GM19463 (cell line): ENCODE results near the gene BFSP2.
"Not testable (repeated sequence)": the region's sequence is repeated elsewhere in the genome, so short reads cannot be mapped to it uniquely, and the experiment has no call there.

Experiments used
- ATAC-seq: cut with Tn5 transposase; IDR thresholded peaks from one replicate; pipeline ENCODE4 v1.9.1; 2021; ENCODE audit warnings: mild to moderate bottlenecking, moderate library complexity; ENCODE audit not compliant: unreplicated experiment

Gene BFSP2

DNA sequence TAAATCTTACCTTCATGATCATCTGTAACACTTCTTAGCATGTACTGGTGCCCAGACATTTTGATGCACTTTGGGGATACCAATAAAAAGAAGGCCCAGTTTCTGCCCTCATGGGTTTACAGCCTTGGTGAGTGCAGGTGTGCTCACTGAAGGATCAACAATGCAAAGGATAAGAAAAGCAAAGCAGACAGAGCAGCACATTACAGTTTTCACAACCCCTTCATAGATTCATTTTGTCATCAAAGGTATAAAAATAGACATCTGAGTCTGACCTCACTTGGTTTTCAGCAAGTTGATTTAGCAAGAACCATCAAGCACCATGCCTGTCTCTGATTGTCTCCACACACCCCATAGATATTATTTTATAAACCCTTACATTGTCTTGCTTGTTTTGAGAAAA lies 77.6 kb downstream of the BFSP2 start:
- ATAC-seq: no peak

- no peak for ATAC-seq
Observed at GRCh38 chr3:133478624-133479023, 78.8 kb downstream of the BFSP2 start.

DNA sequence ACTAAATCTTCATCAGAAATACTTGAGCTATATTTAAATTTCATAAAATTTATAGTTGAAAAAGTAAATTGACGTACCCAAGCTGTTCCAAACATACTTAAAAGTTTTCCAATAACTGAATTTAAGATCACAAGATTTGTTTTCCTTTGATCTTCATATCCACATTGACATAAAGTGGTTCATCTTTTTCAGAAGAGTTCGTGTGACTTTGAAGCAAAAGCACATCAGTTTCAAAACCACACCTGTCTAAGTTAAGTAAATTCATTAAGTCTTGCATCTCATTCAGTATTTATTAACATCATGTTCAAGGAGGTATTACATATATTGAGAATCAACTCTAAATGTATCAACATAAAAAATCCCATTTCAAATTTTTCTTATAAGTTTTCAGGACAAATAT lies 79.5 kb downstream of the BFSP2 start:
- ATAC-seq: no peak

GRCh38 chr3:133479895-133480669 lies 80.2 kb downstream of the BFSP2 start:
- peak; percentile 29 for ATAC-seq

GRCh38 chr3:133482474-133482873 lies 82.6 kb downstream of the BFSP2 start:
- not testable (repeated sequence) for ATAC-seq

DNA sequence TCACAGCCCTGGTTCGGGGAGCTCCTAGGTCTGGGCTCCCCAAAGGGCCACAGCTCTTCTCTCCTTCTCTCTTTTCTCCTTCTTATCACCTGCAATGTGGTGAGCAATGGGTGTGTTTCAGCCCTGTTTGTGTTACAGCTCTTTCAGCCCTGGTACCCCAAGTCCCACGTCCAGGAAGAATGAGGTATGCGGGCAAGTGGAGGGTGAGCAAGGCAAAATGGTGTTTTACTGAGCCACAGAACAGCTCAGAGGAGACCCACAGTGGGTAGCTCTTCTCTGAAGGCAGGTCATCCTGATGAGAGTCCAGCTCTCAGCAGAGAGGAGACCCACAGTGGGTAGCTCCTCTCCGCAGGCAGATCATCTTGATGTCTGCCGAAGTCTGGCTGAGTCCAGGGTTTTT lies 86.8 kb downstream of the BFSP2 start:
- ATAC-seq: no peak

DNA sequence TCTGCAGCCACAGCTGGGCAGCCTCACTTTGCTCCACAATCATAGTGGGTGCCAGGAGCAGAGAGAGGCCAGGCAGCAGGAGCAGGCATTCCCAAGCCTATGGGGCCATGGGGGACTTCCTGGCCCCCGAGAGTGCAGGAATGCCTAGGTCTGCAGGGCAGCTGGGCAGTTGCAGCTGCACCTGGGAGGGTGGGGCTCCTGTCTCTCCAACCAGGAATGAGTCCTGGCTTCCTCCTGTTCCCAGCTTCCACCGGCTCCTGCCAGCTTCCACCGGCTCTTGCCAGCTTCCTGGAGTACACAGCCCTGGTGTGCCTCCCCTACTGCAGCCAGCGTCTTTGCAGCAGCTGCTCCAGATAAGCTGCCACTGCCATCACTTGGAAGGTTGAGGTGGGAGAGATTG lies 87.3 kb downstream of the BFSP2 start:
- no peak for ATAC-seq

DNA sequence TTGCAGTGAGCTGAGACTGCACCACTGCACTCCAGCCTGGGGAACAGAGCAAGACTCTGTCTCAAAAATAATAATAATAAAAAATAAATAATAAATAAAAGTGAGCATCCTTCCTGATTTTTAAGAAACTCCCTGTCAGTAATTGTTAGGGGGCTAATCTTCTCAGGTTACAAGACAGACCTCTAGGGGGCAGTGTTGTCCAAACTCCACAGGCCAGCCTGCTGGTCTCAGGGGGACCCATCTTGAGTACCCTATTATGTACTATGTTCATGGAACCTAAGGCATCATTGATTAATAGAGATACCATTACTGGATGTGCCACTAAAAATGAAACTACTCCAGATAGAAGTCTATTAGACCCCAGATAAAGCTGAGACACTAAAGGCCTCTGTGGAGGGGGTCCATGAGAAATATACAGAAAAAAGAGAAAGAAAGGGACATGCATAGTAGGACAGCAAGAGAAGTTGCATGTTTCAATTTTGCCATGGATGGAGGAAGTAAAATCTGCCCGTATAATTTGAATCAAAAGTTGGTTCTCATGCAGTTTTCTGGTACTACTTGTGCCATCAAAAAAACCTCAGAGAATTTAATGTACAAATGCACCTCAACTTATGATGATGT lies 88.2 kb downstream of the BFSP2 start:
- no peak for ATAC-seq

- ATAC-seq: no peak
Observed at GRCh38 chr3:133488785-133489367, 89.0 kb downstream of the BFSP2 start.

DNA sequence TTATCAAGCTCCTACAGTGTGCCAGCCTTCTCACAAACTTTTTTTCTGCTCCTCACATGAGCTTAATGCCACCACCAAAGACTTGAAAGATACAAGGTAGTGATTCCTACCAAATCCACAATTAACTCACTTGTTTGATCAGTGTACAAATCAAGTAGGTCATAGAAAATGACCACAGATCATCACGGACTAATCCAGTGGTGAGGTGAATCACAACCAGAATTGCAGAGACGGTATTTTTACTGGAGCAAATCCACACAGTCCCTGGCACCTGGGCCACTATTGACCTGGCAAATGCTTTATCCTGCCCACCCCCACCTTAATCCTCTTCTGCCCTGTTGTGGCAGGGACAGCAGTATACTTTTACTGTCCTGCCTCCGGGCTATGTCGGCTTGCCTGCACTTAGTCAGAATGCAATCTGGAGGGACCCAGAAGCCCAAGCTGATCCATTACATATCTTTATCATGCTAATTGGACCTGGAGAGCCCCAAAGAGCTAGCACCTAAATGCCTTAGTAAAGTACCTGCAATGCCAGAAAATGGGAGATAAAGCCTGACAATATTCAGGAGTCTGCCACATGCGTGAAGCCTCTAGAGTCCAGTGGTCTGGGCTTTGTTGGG lies 89.7 kb downstream of the BFSP2 start:
- ATAC-seq: no peak

- peak; percentile 89 for ATAC-seq
Observed at GRCh38 chr3:133490468-133491351, 90.9 kb downstream of the BFSP2 start.

DNA sequence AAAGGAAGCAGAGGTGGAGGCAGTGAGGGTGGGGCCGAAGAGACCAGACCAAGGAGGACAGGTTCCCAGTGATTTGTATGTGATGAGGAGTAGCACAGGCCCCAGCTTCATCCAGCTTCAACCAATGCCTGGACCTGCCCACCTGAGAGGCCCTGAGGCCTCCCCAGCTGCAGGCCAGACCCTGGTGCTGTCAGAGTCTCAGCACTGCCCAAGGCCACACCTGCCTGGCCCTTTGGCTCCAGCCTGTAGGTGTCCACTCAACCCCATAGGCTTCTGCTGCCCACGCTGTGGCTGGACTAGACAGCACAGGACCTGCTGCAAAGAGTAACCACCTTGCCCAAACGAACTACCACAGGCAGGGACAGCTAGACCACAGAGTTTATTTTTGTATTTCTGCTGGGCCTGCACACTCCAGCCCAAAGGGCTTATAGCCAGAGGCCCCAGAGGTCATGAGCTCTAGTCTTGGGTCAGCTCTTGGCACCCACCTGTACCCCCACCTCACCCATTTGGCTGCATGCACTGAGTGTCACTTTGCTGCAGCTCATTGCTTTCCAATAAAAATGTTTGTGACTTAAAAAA lies 91.7 kb downstream of the BFSP2 start:
- ATAC-seq: peak; percentile 27

GRCh38 chr3:133492159-133492741 lies 92.4 kb downstream of the BFSP2 start:
- ATAC-seq: no peak

DNA sequence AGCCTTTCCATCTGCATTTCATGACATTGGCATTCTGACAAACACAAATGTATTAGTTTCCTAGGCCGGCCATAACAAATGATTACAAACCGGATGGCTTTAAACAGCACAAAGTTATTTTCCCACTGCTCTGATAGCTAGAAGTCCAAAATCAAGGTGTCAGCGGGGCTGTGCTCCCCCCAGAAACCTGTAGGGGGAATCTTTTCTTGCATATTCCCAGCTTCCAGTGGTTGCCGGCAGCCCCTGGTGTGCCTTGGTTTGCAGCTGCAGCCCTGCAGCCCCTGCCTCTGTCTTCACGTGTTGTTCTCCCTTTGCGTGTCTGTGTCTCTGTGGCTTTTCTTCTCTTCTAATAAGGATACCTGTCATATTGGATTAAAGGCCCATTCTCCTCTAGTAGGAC lies 94.6 kb downstream of the BFSP2 start:
- ATAC-seq: no peak

GRCh38 chr3:133502542-133502941 lies 102.7 kb downstream of the BFSP2 start:
- not testable (repeated sequence) for ATAC-seq

GRCh38 chr3:133503409-133503808 lies 103.6 kb downstream of the BFSP2 start:
- ATAC-seq: no peak

GRCh38 chr3:133504736-133505135 lies 104.9 kb downstream of the BFSP2 start:
- ATAC-seq: no peak

- ATAC-seq: peak; percentile 26
Observed at GRCh38 chr3:133505813-133506212, 106.0 kb downstream of the BFSP2 start.

- peak; percentile 95 for ATAC-seq
Observed at GRCh38 chr3:133506215-133506901, 106.5 kb downstream of the BFSP2 start.
